ENCODE results near the gene MAML3.

MAML3 gene

GRCh38 chr4:139866276-139866962 lies 287.6 kb downstream of the MAML3 start:
- DNase-seq (ENCODE audit: low read depth in 3 of 3), result no peak

- DNase-seq (ENCODE audit: low read depth in 3 of 3), result no peak
These were observed 288.4 kb downstream of the MAML3 start for GRCh38 chr4:139865537-139865936.

- DNase-seq (ENCODE audit: low read depth in 3 of 3), result no peak
These were observed 290.5 kb downstream of the MAML3 start for GRCh38 chr4:139863531-139863930.

- DNase-seq (ENCODE audit: low read depth in 3 of 3), result no peak
These were observed 292.5 kb downstream of the MAML3 start for GRCh38 chr4:139861471-139861870.

- no peak for DNase-seq (ENCODE audit: low read depth in 3 of 3)
These were observed 293.5 kb downstream of the MAML3 start for GRCh38 chr4:139860435-139861024.

GRCh38 chr4:139859876-139860275 lies 294.1 kb downstream of the MAML3 start:
- no peak for DNase-seq (ENCODE audit: low read depth in 3 of 3)

- DNase-seq (ENCODE audit: low read depth in 3 of 3), result no peak
These were observed 295.4 kb downstream of the MAML3 start for GRCh38 chr4:139858436-139859205.

- no peak for DNase-seq (ENCODE audit: low read depth in 3 of 3)
These were observed 296.0 kb downstream of the MAML3 start for GRCh38 chr4:139857977-139858376.

GRCh38 chr4:139857021-139857420 lies 297.0 kb downstream of the MAML3 start:
- no peak for DNase-seq (ENCODE audit: low read depth in 3 of 3)

- DNase-seq (ENCODE audit: low read depth in 3 of 3), result no peak
These were observed 299.1 kb downstream of the MAML3 start for GRCh38 chr4:139854668-139855403.

- no peak for DNase-seq (ENCODE audit: low read depth in 3 of 3)
These were observed 300.7 kb downstream of the MAML3 start for GRCh38 chr4:139853309-139853708.

GRCh38 chr4:139852612-139853269 lies 301.2 kb downstream of the MAML3 start:
- DNase-seq (ENCODE audit: low read depth in 3 of 3), result no peak

GRCh38 chr4:139851639-139852038 lies 302.3 kb downstream of the MAML3 start:
- no peak for DNase-seq (ENCODE audit: low read depth in 3 of 3)

GRCh38 chr4:139851133-139851532 lies 302.9 kb downstream of the MAML3 start:
- DNase-seq (ENCODE audit: low read depth in 3 of 3), result no peak

- DNase-seq (ENCODE audit: low read depth in 3 of 3), result no peak
These were observed 304.8 kb downstream of the MAML3 start for GRCh38 chr4:139849219-139849618.

- DNase-seq (ENCODE audit: low read depth in 3 of 3), result no peak
These were observed 306.0 kb downstream of the MAML3 start for GRCh38 chr4:139848028-139848427.

GRCh38 chr4:139847602-139848001 lies 306.4 kb downstream of the MAML3 start:
- DNase-seq (ENCODE audit: low read depth in 3 of 3), result no peak

- no peak for DNase-seq (ENCODE audit: low read depth in 3 of 3)
These were observed 307.2 kb downstream of the MAML3 start for GRCh38 chr4:139846766-139847165.

- DNase-seq (ENCODE audit: low read depth in 3 of 3), result no peak
These were observed 308.4 kb downstream of the MAML3 start for GRCh38 chr4:139845453-139846093.

GRCh38 chr4:139844459-139845036 lies 309.4 kb downstream of the MAML3 start:
- DNase-seq (ENCODE audit: low read depth in 3 of 3), result no peak

- no peak for DNase-seq (ENCODE audit: low read depth in 3 of 3)
These were observed 309.9 kb downstream of the MAML3 start for GRCh38 chr4:139844057-139844456.

Data from stimulated activated CD4-positive, alpha-beta T cell treated with anti-CD3 and anti-CD28 coated beads, TNF-alpha, amount 100 ng/mL, for 4 hours (primary cell).